CD14-positive monocyte (primary cell): ENCODE data around the gene PUS1. TPM values are rescaled to one million over a fixed set of nuclear protein-coding genes. Genes with fewer than 3 reads are reported as not detected.

Source experiments
- DNase-seq, 3 donors: peaks; one replicate each; pipeline ENCODE4 v3.0.0-alpha.2; 2011 to 2022
- H2AFZ ChIP-seq: 2 replicates; pipeline ENCODE4 v1.6.0; 2012; ENCODE audit warnings: mild to moderate bottlenecking, low read depth, low read length, inconsistent platforms; ENCODE audit not compliant: insufficient read depth, poor library complexity, severe bottlenecking
- H3K27ac ChIP-seq, 2 donors: 1 replicate in 1 of 2; 2 replicates in 1 of 2; pipeline ENCODE4 v1.5.1; 2012 to 2013; ENCODE audit warnings: low read length in 2 of 2, control low read depth in 1 of 2, inconsistent platforms in 1 of 2, low read depth in 1 of 2, mild to moderate bottlenecking in 1 of 2
- H3K27me3 ChIP-seq, 2 donors: one replicate each; pipeline versions ENCODE4 v1.6.0 to v1.6.1; 2011 to 2013; ENCODE audit warnings: low read length in 2 of 2; ENCODE audit not compliant: control insufficient read depth in 2 of 2, insufficient read depth in 2 of 2
- H3K36me3 ChIP-seq, 2 donors: replicated peaks in 1 of 2; 1 replicate in 1 of 2; 2 replicates in 1 of 2; pipeline versions ENCODE4 v1.5.1 to v1.6.1; 2012 to 2013; ENCODE audit warnings: low read length in 2 of 2, control low read depth in 1 of 2, inconsistent platforms in 1 of 2, mild to moderate bottlenecking in 1 of 2; ENCODE audit not compliant: insufficient read depth in 2 of 2, control insufficient read depth in 1 of 2
- H3K4me1 ChIP-seq, 2 donors: 1 replicate in 1 of 2; 2 replicates in 1 of 2; pipeline versions ENCODE4 v1.5.1 to v1.6.1; 2012 to 2013; ENCODE audit warnings: low read length in 2 of 2, control low read depth in 1 of 2, inconsistent platforms in 1 of 2, mild to moderate bottlenecking in 1 of 2, moderate library complexity in 1 of 2; ENCODE audit not compliant: insufficient read depth in 2 of 2, control insufficient read depth in 1 of 2
- H3K4me2 ChIP-seq: replicated peaks from 2 replicates; pipeline ENCODE3; 2012; ENCODE audit warnings: low read length, moderate library complexity, mild to moderate bottlenecking; ENCODE audit not compliant: poor library complexity, severe bottlenecking; ENCODE audit errors: extremely low read depth
- H3K4me3 ChIP-seq, 3 experiments: fragments of 200-600 bp in 1 of 3; sonication (generic) in 1 of 3; replicated peaks in 1 of 3; 1 replicate in 2 of 3; 2 replicates in 1 of 3; pipeline ENCODE4 v1.5.1; 2011 to 2013; ENCODE audit warnings: low read length in 3 of 3, mild to moderate bottlenecking in 3 of 3, control low read depth in 2 of 3, low read depth in 2 of 3, inconsistent platforms in 1 of 3, moderate library complexity in 1 of 3
- H3K79me2 ChIP-seq: 2 replicates; pipeline ENCODE4 v1.6.0; 2012; ENCODE audit warnings: mild to moderate bottlenecking, control low read depth, inconsistent platforms, low read length, moderate library complexity; ENCODE audit not compliant: insufficient read depth
- H3K9ac ChIP-seq: 2 replicates; pipeline ENCODE4 v1.6.0; 2017; ENCODE audit warnings: low read length, mild to moderate bottlenecking; ENCODE audit not compliant: insufficient read depth, poor library complexity, severe bottlenecking
- H3K9me3 ChIP-seq, 2 donors: replicated peaks in 1 of 2; 1 replicate in 1 of 2; 2 replicates in 1 of 2; pipeline versions ENCODE4 v1.5.1 to v1.6.1; 2012 to 2013; ENCODE audit warnings: low read length in 2 of 2, control low read depth in 1 of 2; ENCODE audit not compliant: control insufficient read depth in 1 of 2, insufficient read depth in 1 of 2
- H4K20me1 ChIP-seq: 2 replicates; pipeline ENCODE4 v1.6.0; 2012; ENCODE audit warnings: mild to moderate bottlenecking, low read length, control low read depth, moderate library complexity; ENCODE audit not compliant: insufficient read depth
- H3K27ac Mint-ChIP-seq, 7 donors: one replicate each; pipeline ENCODE4 v1.8.0; 2020; ENCODE audit warnings: mild to moderate bottlenecking in 7 of 7, mixed read lengths in 7 of 7, moderate library complexity in 6 of 7, inconsistent platforms in 2 of 7
- H3K27me3 Mint-ChIP-seq, 3 donors: one replicate each; pipeline ENCODE4 v1.8.0; 2021 to 2022; ENCODE audit warnings: low read depth in 3 of 3, mild to moderate bottlenecking in 3 of 3, mixed read lengths in 3 of 3, moderate library complexity in 3 of 3, inconsistent platforms in 1 of 3
- H3K36me3 Mint-ChIP-seq, 2 donors: one replicate each; pipeline ENCODE4 v1.8.0; 2020; ENCODE audit warnings: mixed read lengths in 2 of 2, inconsistent platforms in 1 of 2, mild to moderate bottlenecking in 1 of 2
- H3K4me1 Mint-ChIP-seq: one replicate; pipeline ENCODE4 v1.8.0; 2020; ENCODE audit warnings: mild to moderate bottlenecking, mixed read lengths
- H3K4me3 Mint-ChIP-seq, 2 donors: one replicate each; pipeline ENCODE4 v1.8.0; 2020; ENCODE audit warnings: mild to moderate bottlenecking in 2 of 2, mixed read lengths in 2 of 2, moderate library complexity in 1 of 2
- H3K9me3 Mint-ChIP-seq, 7 donors: one replicate each; pipeline ENCODE4 v1.8.0; 2020 to 2022; ENCODE audit warnings: mixed read lengths in 7 of 7, mild to moderate bottlenecking in 6 of 7, moderate library complexity in 6 of 7, inconsistent platforms in 2 of 7
- CTCF ChIP-seq: fragments of 200-600 bp; IDR thresholded peaks from one replicate; pipeline ENCODE4 v1.8.0; 2022; ENCODE audit warnings: antibody characterized with exemption, mild to moderate bottlenecking
- WGBS: methylation state at CpG from one replicate; pipeline ENCODE4 v1.1.5; 2013; ENCODE audit warnings: missing lambda C conversion rate; ENCODE audit not compliant: insufficient coverage; 5-methylcytosine and 5-hydroxymethylcytosine counted together
- intact Hi-C, 2 donors: fragments of 100-400 bp; cut with micrococcal nuclease; formaldehyde crosslinking; loops; one replicate each; pipeline versions ENCODE4 v1.15.0 to v1.15.1; 2023
- polyA plus RNA-seq, 3 donors: library from polyadenylated mRNA; depleted of rRNA in 1 of 3; unstranded in 2 of 3; stranded (reverse) in 1 of 3; fragments of 300-500 nt in 2 of 3; fragments of >200 nt in 1 of 3; fragmentation: Illumina TruSeq in 2 of 3; gene quantifications; 1 replicate in 2 of 3; 2 replicates in 1 of 3; pipeline ENCODE4 v1.2.3, GENCODE V29; 2012 to 2021

PUS1 gene
- polyA plus RNA-seq, 3 donors = 5.1 to 30.9 (median 6.9) TPM

- H3K27me3 Mint-ChIP-seq = peaks cover 0 to 2% (median 0%) of the 10 kb centered on the region in 3 donors
- H3K4me3 Mint-ChIP-seq = no peak overlapping the region
- Histone ChIP-seq H3K27ac (no peak overlapping the region), H3K36me3 (peaks cover 45 to 61% of the 10 kb centered on the region in 2 donors), H3K9me3 (no peaks in the 10 kb centered on the region), H2AFZ (no peak overlapping the region), H3K79me2 (peaks cover 32% of the 10 kb centered on the region), H4K20me1 (peaks cover 35% of the 10 kb centered on the region), H3K9ac (no peak overlapping the region), H3K27me3 (no peaks in the 10 kb centered on the region), H3K4me2 (no peak overlapping the region), H3K4me1 (peaks cover 14 to 17% of the 10 kb centered on the region in 2 donors), H3K4me3 (no peak overlapping the region)
- H3K9me3 Mint-ChIP-seq = peaks cover 0 to 2% (median 0%) of the 10 kb centered on the region in 7 donors
- TF ChIP-seq CTCF = no peak
- WGBS = 60% methylated on average over 1 of the region's 3 CpGs
- peaks cover 18% of the 10 kb centered on the region for H3K4me1 Mint-ChIP-seq
- no peak overlapping the region for H3K27ac Mint-ChIP-seq
- peaks cover 48 to 68% of the 10 kb centered on the region in 2 donors for H3K36me3 Mint-ChIP-seq
- no peak for DNase-seq
- intact Hi-C loops = no loop called here
These were observed 51.2 kb downstream of the PUS1 start for GRCh38 chr12:131980263-131980662.

GRCh38 chr12:131981388-131981787 lies 52.3 kb downstream of the PUS1 start:
- H3K79me2 ChIP-seq = peaks cover 22% of the 10 kb centered on the region
- 97% methylated on average over 6 of the region's 10 CpGs for WGBS
- H3K27ac Mint-ChIP-seq = peak overlapping the region in 1 of 7 donors; percentile 83
- DNase-seq = no peak
- H2AFZ ChIP-seq = no peak overlapping the region
- no peak overlapping the region for H3K9ac ChIP-seq
- H3K4me3 ChIP-seq = no peak overlapping the region
- H3K27ac ChIP-seq = no peak overlapping the region
- H3K27me3 ChIP-seq = no peaks in the 10 kb centered on the region
- peaks cover 0 to 2% (median 0%) of the 10 kb centered on the region in 7 donors for H3K9me3 Mint-ChIP-seq
- H3K9me3 ChIP-seq = no peaks in the 10 kb centered on the region
- intact Hi-C loops = no loop called here
- H3K4me3 Mint-ChIP-seq = no peak overlapping the region
- H3K4me1 Mint-ChIP-seq = peaks cover 26% of the 10 kb centered on the region
- H3K36me3 ChIP-seq = peaks cover 45 to 64% of the 10 kb centered on the region in 2 donors
- peaks cover 24 to 27% of the 10 kb centered on the region in 2 donors for H3K4me1 ChIP-seq
- TF ChIP-seq CTCF = no peak
- peaks cover 48 to 65% of the 10 kb centered on the region in 2 donors for H3K36me3 Mint-ChIP-seq
- no peak overlapping the region for H3K4me2 ChIP-seq
- peaks cover 26% of the 10 kb centered on the region for H4K20me1 ChIP-seq
- H3K27me3 Mint-ChIP-seq = peaks cover 0 to 2% (median 0%) of the 10 kb centered on the region in 3 donors
